Sigmoid colon (tissue), 7 donors: ENCODE results near the gene NKX3-2. TPM values are rescaled to one million over a fixed set of nuclear protein-coding genes. Genes with fewer than 3 reads are reported as not detected.
"Not testable (repeated sequence)": the region's sequence is repeated elsewhere in the genome, so short reads cannot be mapped to it uniquely, and the experiment has no call there.

ENCODE experiments used
- DNase-seq: peaks from one replicate; pipeline ENCODE4 v3.0.0-alpha.2; 2019
- H3K27ac ChIP-seq, 4 donors: fragments of 200-600 bp; sonication (generic); one replicate each; pipeline ENCODE4 v1.5.1; 2016 to 2019; ENCODE audit warnings: mild to moderate bottlenecking in 1 of 4
- H3K27me3 ChIP-seq, 3 donors: fragments of 200-600 bp; sonication (generic); one replicate each; pipeline ENCODE4 v1.5.1; 2019; ENCODE audit warnings: mild to moderate bottlenecking in 1 of 3
- H3K36me3 ChIP-seq, 4 donors: fragments of 200-600 bp; sonication (generic); one replicate each; pipeline ENCODE4 v1.5.1; 2016 to 2019
- H3K4me1 ChIP-seq, 4 donors: fragments of 200-600 bp; sonication (generic); one replicate each; pipeline ENCODE4 v1.5.1; 2017 to 2019
- H3K4me3 ChIP-seq, 4 donors: fragments of 200-600 bp; sonication (generic); one replicate each; pipeline ENCODE4 v1.5.1; 2017 to 2019; ENCODE audit warnings: mild to moderate bottlenecking in 2 of 4, moderate library complexity in 1 of 4
- H3K9me3 ChIP-seq, 4 donors: fragments of 200-600 bp in 3 of 4; sonication (generic) in 3 of 4; one replicate each; pipeline versions ENCODE4 v1.5.1 to v1.6.1; 2013 to 2019
- EP300 ChIP-seq, 4 donors: sonication (generic); formaldehyde crosslinking; IDR thresholded peaks; one replicate each; pipeline ENCODE4 v1.6.1; 2017; ENCODE audit warnings: antibody characterized with exemption in 4 of 4
- POLR2A ChIP-seq, 2 donors: fragments of 450-650 bp; IDR thresholded peaks; one replicate each; pipeline ENCODE4 v1.6.1; 2016; ENCODE audit warnings: antibody characterized with exemption in 2 of 2, mild to moderate bottlenecking in 2 of 2, moderate library complexity in 2 of 2
- POLR2AphosphoS5 ChIP-seq, 4 donors: sonication (generic); formaldehyde crosslinking; IDR thresholded peaks; one replicate each; pipeline ENCODE4 v1.6.1; 2017; ENCODE audit warnings: antibody characterized with exemption in 4 of 4
- WGBS, 2 donors: extraction: QIAGEN DNeasy Blood & Tissue Kit; methylation state at CpG; one replicate each; pipeline ENCODE4 v1.1.7; 2013; 5-methylcytosine and 5-hydroxymethylcytosine counted together
- intact Hi-C: fragments of 100-400 bp; cut with DNase I; formaldehyde crosslinking; loops from one replicate; pipeline ENCODE4 v1.15.1; 2023
- polyA plus RNA-seq, 3 donors: library from polyadenylated mRNA; stranded (reverse); fragments of 200-250 nt; gene quantifications; one replicate each; pipeline ENCODE4 v1.2.3, GENCODE V29; 2013
- total RNA-seq, 4 donors: library from RNA; depleted of rRNA; stranded (reverse); fragments of >200 nt; gene quantifications; one replicate each; pipeline ENCODE4 v1.1.0, GENCODE V29; 2016
- TF ChIP-seq, protein P1 (sequence below), 4 experiments: fragments of 450-650 bp in 3 of 4; fragments of 200-600 bp in 1 of 4; IDR thresholded peaks; one replicate each; pipeline ENCODE4 v1.5.1; 2016 to 2019; ENCODE audit warnings: antibody characterized with exemption in 4 of 4, mild to moderate bottlenecking in 3 of 4, moderate library complexity in 2 of 4
- donor health status: healthy with polysubstance abuse.
- donor health status: Bipolar disorder and iron deficiency.
- donor health status: healthy.

NKX3-2 gene
- total and polyA plus RNA-seq, 7 donors: 0.60 to 28.2 (median 20.3) TPM; not detected in 1

DNA sequence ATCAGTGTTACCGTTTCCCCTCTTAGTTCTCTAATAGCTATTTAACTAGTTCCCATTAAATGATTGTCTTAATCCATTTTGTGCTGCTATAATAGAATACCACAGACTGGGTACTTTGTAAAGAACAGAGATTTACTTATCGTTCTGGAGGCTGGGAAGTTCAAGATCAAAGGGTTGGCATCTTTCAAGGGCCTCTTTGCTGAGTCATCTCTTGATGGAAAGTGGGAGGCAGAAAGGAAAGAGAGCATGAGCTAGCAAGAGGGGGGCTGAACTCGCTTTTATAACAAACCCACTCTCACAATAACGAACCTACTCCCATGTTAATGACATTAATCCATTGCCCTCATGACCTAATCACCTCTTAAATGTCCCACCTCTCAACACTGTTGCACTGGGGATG is 17.4 kb upstream of the NKX3-2 start:
- no peaks in the 10 kb centered on the region for H3K27me3 ChIP-seq
- no peaks in the 10 kb centered on the region for H3K36me3 ChIP-seq
- DNase-seq: no peak
- WGBS, 2 donors: 70 to 73% methylated on average over 4 of the region's 4 CpGs
- no peak overlapping the region for H3K4me3 ChIP-seq
- intact Hi-C loops: no loop called here
- TF ChIP-seq, protein P1, sequence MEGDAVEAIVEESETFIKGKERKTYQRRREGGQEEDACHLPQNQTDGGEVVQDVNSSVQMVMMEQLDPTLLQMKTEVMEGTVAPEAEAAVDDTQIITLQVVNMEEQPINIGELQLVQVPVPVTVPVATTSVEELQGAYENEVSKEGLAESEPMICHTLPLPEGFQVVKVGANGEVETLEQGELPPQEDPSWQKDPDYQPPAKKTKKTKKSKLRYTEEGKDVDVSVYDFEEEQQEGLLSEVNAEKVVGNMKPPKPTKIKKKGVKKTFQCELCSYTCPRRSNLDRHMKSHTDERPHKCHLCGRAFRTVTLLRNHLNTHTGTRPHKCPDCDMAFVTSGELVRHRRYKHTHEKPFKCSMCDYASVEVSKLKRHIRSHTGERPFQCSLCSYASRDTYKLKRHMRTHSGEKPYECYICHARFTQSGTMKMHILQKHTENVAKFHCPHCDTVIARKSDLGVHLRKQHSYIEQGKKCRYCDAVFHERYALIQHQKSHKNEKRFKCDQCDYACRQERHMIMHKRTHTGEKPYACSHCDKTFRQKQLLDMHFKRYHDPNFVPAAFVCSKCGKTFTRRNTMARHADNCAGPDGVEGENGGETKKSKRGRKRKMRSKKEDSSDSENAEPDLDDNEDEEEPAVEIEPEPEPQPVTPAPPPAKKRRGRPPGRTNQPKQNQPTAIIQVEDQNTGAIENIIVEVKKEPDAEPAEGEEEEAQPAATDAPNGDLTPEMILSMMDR (IDR thresholded peaks at IDR 0.05): no peak
- TF ChIP-seq POLR2A (IDR thresholded peaks at IDR 0.05) (no peak), POLR2AphosphoS5 (IDR thresholded peaks at IDR 0.05) (no peak), EP300 (IDR thresholded peaks at IDR 0.05) (no peak)
- H3K27ac ChIP-seq: no peak overlapping the region
- no peaks in the 10 kb centered on the region for H3K4me1 ChIP-seq
- no peaks in the 10 kb centered on the region for H3K9me3 ChIP-seq

DNA sequence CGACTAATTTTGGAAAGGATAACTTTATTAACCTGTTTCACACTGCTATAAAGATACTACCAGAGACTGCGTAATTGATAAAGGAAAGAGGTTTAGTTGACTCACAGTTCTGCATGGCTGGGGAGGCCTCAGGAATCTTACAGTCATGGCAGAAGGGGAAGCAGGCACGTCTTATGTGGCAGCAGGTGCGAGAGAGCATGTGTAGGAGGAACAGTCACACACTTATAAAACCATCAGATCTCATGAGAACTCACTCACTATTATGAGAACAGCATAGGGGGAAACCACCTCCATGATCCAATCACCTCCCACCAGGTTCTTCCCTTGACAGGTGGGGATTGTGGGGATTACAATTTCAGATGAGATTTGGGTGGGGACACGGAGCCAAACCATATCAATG is 15.8 kb upstream of the NKX3-2 start:
- WGBS, 2 donors: 60 to 63% methylated on average over 5 of the region's 5 CpGs
- H3K27ac ChIP-seq, H3K36me3 ChIP-seq, H3K4me3 ChIP-seq, H3K27me3 ChIP-seq, H3K9me3 ChIP-seq, H3K4me1 ChIP-seq, DNase-seq, intact Hi-C loops: not testable (repeated sequence)

DNA sequence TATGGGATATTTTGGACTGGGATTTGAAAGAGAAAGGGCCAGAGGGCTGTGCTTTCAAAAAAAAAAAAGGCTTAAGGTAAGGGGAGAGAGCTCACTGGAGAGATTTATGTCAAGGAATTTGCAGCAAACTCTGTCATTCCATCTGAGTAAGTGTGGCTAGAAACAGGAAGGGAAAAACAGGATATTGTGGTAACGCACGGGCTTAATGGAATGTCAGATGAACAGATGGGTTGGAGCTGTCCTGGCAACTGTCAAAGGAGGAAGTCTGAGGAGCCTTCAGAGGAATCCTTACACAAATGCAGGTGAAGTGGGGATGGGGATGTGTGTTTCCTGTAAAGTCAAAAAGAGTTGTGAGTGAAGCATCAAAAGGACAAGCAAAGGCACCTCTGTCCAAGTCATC is 15.1 kb upstream of the NKX3-2 start:
- H3K4me1 ChIP-seq: no peaks in the 10 kb centered on the region
- no peak overlapping the region for H3K27ac ChIP-seq
- intact Hi-C loops: no loop called here
- TF ChIP-seq, protein P1 (IDR thresholded peaks at IDR 0.05): no peak
- TF ChIP-seq EP300 (IDR thresholded peaks at IDR 0.05) (no peak), POLR2A (IDR thresholded peaks at IDR 0.05) (no peak), POLR2AphosphoS5 (IDR thresholded peaks at IDR 0.05) (no peak)
- H3K9me3 ChIP-seq: no peaks in the 10 kb centered on the region
- no peaks in the 10 kb centered on the region for H3K36me3 ChIP-seq
- no peaks in the 10 kb centered on the region for H3K27me3 ChIP-seq
- 28 to 51% methylated on average over 2 of the region's 2 CpGs for WGBS, 2 donors
- no peak overlapping the region for H3K4me3 ChIP-seq
- no peak for DNase-seq

DNA sequence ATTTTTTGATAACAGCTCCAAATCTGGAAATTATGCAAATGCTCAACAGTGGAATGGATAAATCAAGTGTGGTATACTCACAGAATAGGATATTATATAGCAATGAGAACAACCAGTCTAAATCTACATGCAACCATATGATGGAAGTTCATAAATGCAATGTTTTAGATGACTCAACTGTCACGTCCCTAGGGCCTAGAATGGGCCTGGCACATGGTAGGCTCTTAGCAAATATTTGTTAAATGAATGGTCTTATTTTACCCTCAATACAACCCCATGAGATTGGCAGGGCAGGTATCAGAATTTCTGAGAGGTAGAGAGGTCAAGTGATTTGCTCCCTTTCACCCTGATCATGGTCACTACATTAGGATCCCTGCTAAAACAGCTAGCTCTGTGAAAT is 14.6 kb upstream of the NKX3-2 start:
- Histone ChIP-seq H3K27me3 (no peaks in the 10 kb centered on the region), H3K4me1 (no peaks in the 10 kb centered on the region), H3K36me3 (no peaks in the 10 kb centered on the region), H3K4me3 (no peak overlapping the region), H3K9me3 (no peaks in the 10 kb centered on the region), H3K27ac (no peak overlapping the region)
- WGBS, 2 donors: 46 to 73% methylated on average over 1 of the region's 1 CpG
- intact Hi-C loops: no loop called here
- DNase-seq: no peak
- no peak for TF ChIP-seq POLR2AphosphoS5 (IDR thresholded peaks at IDR 0.05)
- TF ChIP-seq, protein P1 (IDR thresholded peaks at IDR 0.05): no peak
- TF ChIP-seq POLR2A (IDR thresholded peaks at IDR 0.05): no peak
- TF ChIP-seq EP300 (IDR thresholded peaks at IDR 0.05): no peak

DNA sequence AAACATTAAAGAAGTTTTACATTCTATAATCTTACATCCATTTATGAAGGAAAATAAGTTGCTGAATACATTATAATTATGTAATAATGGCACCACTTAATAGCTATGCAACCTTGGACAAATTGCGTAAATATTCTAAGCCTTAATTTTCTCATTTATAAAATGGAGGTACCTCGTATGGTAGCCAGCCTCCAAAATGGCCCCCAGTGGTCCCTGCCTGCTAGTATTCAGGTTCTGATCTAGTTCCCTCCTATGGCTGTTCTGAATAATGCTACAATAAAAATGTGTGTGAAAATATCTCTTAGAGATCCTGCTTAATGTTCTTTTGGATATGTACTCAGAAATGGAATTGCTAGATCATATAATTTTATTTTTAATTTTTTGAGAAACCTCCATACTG is 11.0 kb upstream of the NKX3-2 start:
- DNase-seq: no peak
- intact Hi-C loops: no loop called here
- TF ChIP-seq POLR2A (IDR thresholded peaks at IDR 0.05): no peak
- Histone ChIP-seq H3K27me3 (no peaks in the 10 kb centered on the region), H3K36me3 (no peaks in the 10 kb centered on the region), H3K4me3 (no peak overlapping the region), H3K4me1 (no peaks in the 10 kb centered on the region), H3K27ac (no peak overlapping the region), H3K9me3 (no peaks in the 10 kb centered on the region)
- 80 to 88% methylated on average over 2 of the region's 2 CpGs for WGBS, 2 donors

DNA sequence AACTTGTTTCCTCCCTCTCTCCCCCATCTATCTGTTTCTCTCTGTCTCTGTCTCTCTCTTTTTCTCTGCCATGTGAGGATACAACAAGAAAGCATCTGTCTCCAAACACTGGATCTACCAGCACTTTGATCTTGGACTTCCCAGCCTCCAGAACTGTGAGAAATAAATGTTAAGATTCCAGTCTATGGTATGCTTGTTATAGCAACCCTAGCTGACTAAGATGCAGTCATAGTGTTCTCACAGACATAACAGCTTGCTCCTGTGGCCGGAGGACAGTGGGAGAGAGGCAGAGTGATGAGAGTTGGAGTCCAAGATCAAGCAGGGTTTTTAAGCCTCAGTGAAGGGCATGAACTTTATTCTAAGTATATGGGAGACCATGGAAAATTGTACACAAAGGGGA is 8.8 kb upstream of the NKX3-2 start:
- no peaks in the 10 kb centered on the region for H3K36me3 ChIP-seq
- no peak for DNase-seq
- no peak overlapping the region for H3K4me3 ChIP-seq
- H3K27me3 ChIP-seq: peaks cover 0 to 14% (median 0%) of the 10 kb centered on the region in 3 donors
- H3K9me3 ChIP-seq: no peaks in the 10 kb centered on the region
- intact Hi-C loops: no loop called here
- H3K4me1 ChIP-seq: peaks cover 0 to 13% (median 11%) of the 10 kb centered on the region in 4 donors
- H3K27ac ChIP-seq: no peak overlapping the region
- WGBS, 2 donors: 76 to 88% methylated on average over 1 of the region's 1 CpG
- TF ChIP-seq, protein P1 (IDR thresholded peaks at IDR 0.05): no peak
- TF ChIP-seq POLR2AphosphoS5 (IDR thresholded peaks at IDR 0.05) (no peak), POLR2A (IDR thresholded peaks at IDR 0.05) (no peak), EP300 (IDR thresholded peaks at IDR 0.05) (no peak)
